ENCODE measurements around the gene WRNIP1. TPM values are rescaled to one million over a fixed set of nuclear protein-coding genes. Genes with fewer than 3 reads are reported as not detected.

WRNIP1 gene
- total RNA-seq, 1 experiment from 2014 or later, result 38.1 TPM

DNA sequence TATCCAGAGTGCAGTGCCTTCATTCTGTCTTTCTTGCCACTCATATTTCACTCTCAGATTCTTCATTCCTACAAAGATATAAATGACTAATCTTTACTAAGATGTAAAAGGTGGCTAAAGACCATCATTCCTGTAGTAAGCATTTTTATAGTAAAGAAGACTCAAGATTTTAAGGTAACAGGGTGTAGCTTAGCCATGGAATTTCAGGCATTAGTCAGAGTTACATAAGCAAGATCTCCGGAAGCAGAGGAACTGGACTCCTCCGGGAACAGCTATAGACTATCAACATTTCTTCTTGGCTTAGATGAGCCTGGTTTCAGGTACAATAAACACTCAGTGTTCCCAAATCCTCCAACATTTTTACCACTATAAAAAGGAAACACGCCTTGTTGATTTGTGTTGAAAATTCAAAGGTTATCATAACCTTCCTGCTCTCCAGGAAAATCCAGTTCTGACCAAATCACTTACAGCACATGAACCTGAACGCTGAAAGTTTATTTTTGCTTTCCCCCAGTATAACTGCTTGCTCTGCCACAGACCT, 52.8 kb downstream of the WRNIP1 start:
- H3K4me1 Mint-ChIP-seq, result no peaks in the 10 kb centered on the region
- no peak overlapping the region for H3K23ac ChIP-seq (ENCODE audit: insufficient read length, low read depth, low read length)
- H4K8ac ChIP-seq (replicated peaks; ENCODE audit: insufficient read length, low read depth, low read length), result no peak overlapping the region

More for the DNA sequence above, 52.8 kb downstream of the WRNIP1 start:
- Histone ChIP-seq H3K56ac (ENCODE audit: insufficient read length, low read depth, low read length) (no peak overlapping the region), H4K5ac (ENCODE audit: insufficient read length, low read depth, low read length) (no peak overlapping the region), H2AK5ac (ENCODE audit: insufficient read length, low read length) (no peak overlapping the region), H2BK5ac (ENCODE audit: insufficient read length, low read length) (no peak overlapping the region), H3K18ac (ENCODE audit: insufficient read length, low read depth, low read length) (no peak overlapping the region), H3K4me2 (ENCODE audit: insufficient read depth, insufficient read length, low read length) (no peak overlapping the region), H3K79me2 (ENCODE audit: insufficient read depth, low read length) (no peaks in the 10 kb centered on the region), H2BK120ac (ENCODE audit: low read depth, low read length, poor library complexity, severe bottlenecking) (no peak overlapping the region), H2BK20ac (ENCODE audit: low read depth, low read length, poor library complexity, severe bottlenecking) (no peak overlapping the region), H3K27me3 (ENCODE audit: insufficient read depth, low read length) (no peaks in the 10 kb centered on the region), H3K27ac (ENCODE audit: insufficient read length, low read depth, low read length) (no peak overlapping the region), H2AFZ (ENCODE audit: low read length) (no peak overlapping the region), H3T11ph (ENCODE audit: low read length) (no peak overlapping the region), H2BK12ac (ENCODE audit: insufficient read length, low read depth, low read length) (no peak overlapping the region), H3K9ac (ENCODE audit: extremely low read depth, insufficient read length, low read length) (no peak overlapping the region), H3K9me3 (ENCODE audit: control insufficient read depth, low read depth, low read length) (no peaks in the 10 kb centered on the region), H3K4ac (ENCODE audit: low read depth, low read length) (no peak overlapping the region), H4K20me1 (ENCODE audit: control insufficient read depth, insufficient read depth, insufficient read length) (no peaks in the 10 kb centered on the region), H2BK15ac (ENCODE audit: low read depth, low read length) (no peak overlapping the region), H3K4me1 (ENCODE audit: insufficient read depth, low read length) (no peaks in the 10 kb centered on the region), H4K91ac (ENCODE audit: insufficient read length, low read depth, low read length) (no peak overlapping the region), H3K23me2 (ENCODE audit: insufficient read length, low read depth, low read length, poor library complexity, severe bottlenecking) (no peaks in the 10 kb centered on the region), H3K79me1 (ENCODE audit: insufficient read depth, low read depth, low read length, poor library complexity, severe bottlenecking) (no peaks in the 10 kb centered on the region), H3K14ac (ENCODE audit: insufficient read depth, low read length) (no peak overlapping the region)
- Mint-ChIP-seq H3K27ac (no peak overlapping the region), H3K36me3 (ENCODE audit: insufficient read depth in 1 of 3, low read depth in 3 of 3) (peaks cover 0 to 9% (median 1%) of the 10 kb centered on the region in 3 experiments; a peak in 4 of 7 replicates), H3K4me3 (no peak overlapping the region), H3K9me3 (peaks cover 14 to 15% of the 10 kb centered on the region in 2 experiments), H3K27me3 (ENCODE audit: low read depth) (no peaks in the 10 kb centered on the region)
- no CpG with 5 or more reads among the region's 4 CpGs for WGBS (ENCODE audit: extremely low coverage, insufficient read length, low lambda C conversion rate)
- DNase-seq, result no peak
- TF ChIP-seq, protein P1, sequence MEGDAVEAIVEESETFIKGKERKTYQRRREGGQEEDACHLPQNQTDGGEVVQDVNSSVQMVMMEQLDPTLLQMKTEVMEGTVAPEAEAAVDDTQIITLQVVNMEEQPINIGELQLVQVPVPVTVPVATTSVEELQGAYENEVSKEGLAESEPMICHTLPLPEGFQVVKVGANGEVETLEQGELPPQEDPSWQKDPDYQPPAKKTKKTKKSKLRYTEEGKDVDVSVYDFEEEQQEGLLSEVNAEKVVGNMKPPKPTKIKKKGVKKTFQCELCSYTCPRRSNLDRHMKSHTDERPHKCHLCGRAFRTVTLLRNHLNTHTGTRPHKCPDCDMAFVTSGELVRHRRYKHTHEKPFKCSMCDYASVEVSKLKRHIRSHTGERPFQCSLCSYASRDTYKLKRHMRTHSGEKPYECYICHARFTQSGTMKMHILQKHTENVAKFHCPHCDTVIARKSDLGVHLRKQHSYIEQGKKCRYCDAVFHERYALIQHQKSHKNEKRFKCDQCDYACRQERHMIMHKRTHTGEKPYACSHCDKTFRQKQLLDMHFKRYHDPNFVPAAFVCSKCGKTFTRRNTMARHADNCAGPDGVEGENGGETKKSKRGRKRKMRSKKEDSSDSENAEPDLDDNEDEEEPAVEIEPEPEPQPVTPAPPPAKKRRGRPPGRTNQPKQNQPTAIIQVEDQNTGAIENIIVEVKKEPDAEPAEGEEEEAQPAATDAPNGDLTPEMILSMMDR (conservative IDR thresholded peaks at IDR 0.05), result no peak
